OCI-LY3 (cell line): ENCODE measurements around the gene PPIC.

Source experiments
- H2AFZ ChIP-seq: fragments of 200-600, 300-600 bp; shearing (Covaris generic); 2 replicates; pipeline ENCODE4 v1.6.0; 2014; ENCODE audit warnings: antibody characterized with exemption, low read depth, low read length
- H3K27ac ChIP-seq: fragments of 200-600, 300-600 bp; sonication (generic); 2 replicates; pipeline ENCODE4 v1.5.1; 2014; ENCODE audit warnings: mild to moderate bottlenecking, low read length, moderate library complexity, mixed read lengths
- H3K27me3 ChIP-seq: fragments of 200-600, 300-600 bp; sonication (generic); 2 replicates; pipeline ENCODE4 v1.6.1; 2014; ENCODE audit warnings: low read depth, low read length, mixed read lengths
- H3K36me3 ChIP-seq: fragments of 200-600, 300-600 bp; sonication (generic); replicated peaks from 2 replicates; pipeline ENCODE3; 2014; ENCODE audit warnings: low read depth, low read length, mixed read lengths
- H3K4me1 ChIP-seq: fragments of 300-600, 200-600 bp; sonication (generic); 2 replicates; pipeline ENCODE4 v1.6.1; 2014; ENCODE audit warnings: low read length, mixed read lengths
- H3K4me2 ChIP-seq: fragments of 200-600, 300-600 bp; sonication (generic); 2 replicates; pipeline ENCODE4 v1.6.1; 2014; ENCODE audit warnings: low read length, mixed read lengths
- H3K4me3 ChIP-seq: fragments of 300-600, 200-600 bp; sonication (generic); 2 replicates; pipeline ENCODE4 v1.5.1; 2014; ENCODE audit warnings: antibody characterized with exemption, mild to moderate bottlenecking, low read length, moderate library complexity
- H3K79me2 ChIP-seq: fragments of 300-600, 200-600 bp; shearing (Covaris generic); 2 replicates; pipeline ENCODE4 v1.6.1; 2014; ENCODE audit warnings: mild to moderate bottlenecking, low read length, mixed read lengths
- H3K9ac ChIP-seq: fragments of 300-600, 200-600 bp; shearing (Covaris generic); 2 replicates; pipeline ENCODE4 v1.6.0; 2014; ENCODE audit warnings: mild to moderate bottlenecking, low read length, moderate library complexity
- H3K9me3 ChIP-seq: fragments of 200-600, 300-600 bp; shearing (Covaris generic); 2 replicates; pipeline ENCODE4 v1.6.1; 2014; ENCODE audit warnings: low read length, mixed read lengths; ENCODE audit not compliant: insufficient read depth
- H4K20me1 ChIP-seq: fragments of 200-600, 300-600 bp; sonication (generic); 2 replicates; pipeline ENCODE4 v1.6.1; 2016; ENCODE audit warnings: low read length, mixed read lengths; ENCODE audit not compliant: insufficient read depth
- EZH2phosphoT487 ChIP-seq: fragments of 200-600 bp; shearing (Covaris generic); IDR thresholded peaks from 2 replicates; pipeline ENCODE4 v1.6.1; 2018; ENCODE audit warnings: antibody characterized with exemption, mixed run types, low read depth
- TF ChIP-seq, protein P1 (sequence below): fragments of 200-600, 300-600 bp; sonication (generic); IDR thresholded peaks from 2 replicates; pipeline ENCODE4 v1.5.1; 2014; ENCODE audit warnings: antibody characterized with exemption, low read length, low read depth

The PPIC gene

GRCh38 chr5:123044926-123045617 lies 8.5 kb upstream of the PPIC start:
- Histone ChIP-seq H3K36me3 (no peaks in the 10 kb centered on the region), H3K27me3 (no peaks in the 10 kb centered on the region), H3K9me3 (no peaks in the 10 kb centered on the region), H3K4me3 (no peak overlapping the region), H3K4me1 (no peaks in the 10 kb centered on the region), H2AFZ (no peak overlapping the region), H3K79me2 (no peaks in the 10 kb centered on the region), H4K20me1 (no peaks in the 10 kb centered on the region), H3K9ac (no peak overlapping the region), H3K4me2 (no peak overlapping the region), H3K27ac (no peak overlapping the region)
- TF ChIP-seq, protein P1, sequence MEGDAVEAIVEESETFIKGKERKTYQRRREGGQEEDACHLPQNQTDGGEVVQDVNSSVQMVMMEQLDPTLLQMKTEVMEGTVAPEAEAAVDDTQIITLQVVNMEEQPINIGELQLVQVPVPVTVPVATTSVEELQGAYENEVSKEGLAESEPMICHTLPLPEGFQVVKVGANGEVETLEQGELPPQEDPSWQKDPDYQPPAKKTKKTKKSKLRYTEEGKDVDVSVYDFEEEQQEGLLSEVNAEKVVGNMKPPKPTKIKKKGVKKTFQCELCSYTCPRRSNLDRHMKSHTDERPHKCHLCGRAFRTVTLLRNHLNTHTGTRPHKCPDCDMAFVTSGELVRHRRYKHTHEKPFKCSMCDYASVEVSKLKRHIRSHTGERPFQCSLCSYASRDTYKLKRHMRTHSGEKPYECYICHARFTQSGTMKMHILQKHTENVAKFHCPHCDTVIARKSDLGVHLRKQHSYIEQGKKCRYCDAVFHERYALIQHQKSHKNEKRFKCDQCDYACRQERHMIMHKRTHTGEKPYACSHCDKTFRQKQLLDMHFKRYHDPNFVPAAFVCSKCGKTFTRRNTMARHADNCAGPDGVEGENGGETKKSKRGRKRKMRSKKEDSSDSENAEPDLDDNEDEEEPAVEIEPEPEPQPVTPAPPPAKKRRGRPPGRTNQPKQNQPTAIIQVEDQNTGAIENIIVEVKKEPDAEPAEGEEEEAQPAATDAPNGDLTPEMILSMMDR: no peak
- no peak for TF ChIP-seq EZH2phosphoT487

- no peaks in the 10 kb centered on the region for H4K20me1 ChIP-seq
- no peak overlapping the region for H3K4me2 ChIP-seq
- H3K27me3 ChIP-seq: no peaks in the 10 kb centered on the region
- H3K36me3 ChIP-seq: no peaks in the 10 kb centered on the region
- H3K9ac ChIP-seq: no peak overlapping the region
- no peaks in the 10 kb centered on the region for H3K79me2 ChIP-seq
- no peaks in the 10 kb centered on the region for H3K9me3 ChIP-seq
- no peak for TF ChIP-seq EZH2phosphoT487
- TF ChIP-seq, protein P1: no peak
- H3K27ac ChIP-seq: no peak overlapping the region
- no peak overlapping the region for H2AFZ ChIP-seq
- no peak overlapping the region for H3K4me3 ChIP-seq
- peaks cover 11% of the 10 kb centered on the region for H3K4me1 ChIP-seq
These were observed 3.1 kb upstream of the PPIC start for GRCh38 chr5:123039673-123040072.

- Histone ChIP-seq H3K36me3 (no peaks in the 10 kb centered on the region), H3K27me3 (no peaks in the 10 kb centered on the region), H3K4me3 (peak overlapping the region; percentile 97), H2AFZ (peak overlapping the region; percentile 83), H3K4me1 (peaks cover 11% of the 10 kb centered on the region), H3K9ac (no peak overlapping the region; the same call in 1 of the 2 replicates), H4K20me1 (no peaks in the 10 kb centered on the region), H3K27ac (no peak overlapping the region), H3K4me2 (peak overlapping the region; percentile 99), H3K9me3 (no peaks in the 10 kb centered on the region), H3K79me2 (no peaks in the 10 kb centered on the region)
- no peak for TF ChIP-seq EZH2phosphoT487
- TF ChIP-seq, protein P1: no peak
These were observed 536 bp upstream of the PPIC start for GRCh38 chr5:123037104-123037418.

- peak overlapping the region; percentile 97 for H3K4me3 ChIP-seq
- no peaks in the 10 kb centered on the region for H3K36me3 ChIP-seq
- H3K27me3 ChIP-seq: no peaks in the 10 kb centered on the region
- H3K4me2 ChIP-seq: peak overlapping the region; percentile 99
- no peaks in the 10 kb centered on the region for H4K20me1 ChIP-seq
- H3K9me3 ChIP-seq: no peaks in the 10 kb centered on the region
- no peak for TF ChIP-seq EZH2phosphoT487
- TF ChIP-seq, protein P1: no peak
- H3K79me2 ChIP-seq: no peaks in the 10 kb centered on the region
- H2AFZ ChIP-seq: peak overlapping the region; percentile 83
- H3K27ac ChIP-seq: no peak overlapping the region
- H3K9ac ChIP-seq: peak overlapping the region; percentile 69
- peaks cover 11% of the 10 kb centered on the region for H3K4me1 ChIP-seq
These were observed 571 bp downstream of the PPIC start for GRCh38 chr5:123035918-123036390.
